IgD-negative memory B cell (primary cell): Measurements from ENCODE around the gene PDE4C. TPM values are rescaled to one million over a fixed set of nuclear protein-coding genes. Genes with fewer than 3 reads are reported as not detected.
"Not testable (repeated sequence)": the region's sequence is repeated elsewhere in the genome, so short reads cannot be mapped to it uniquely, and the experiment has no call there.

ENCODE experiments used
- H3K27ac Mint-ChIP-seq, 3 donors: one replicate each; pipeline ENCODE4 v1.8.0; 2020 to 2022; ENCODE audit warnings: mild to moderate bottlenecking in 3 of 3, mixed read lengths in 3 of 3, moderate library complexity in 1 of 3
- H3K27me3 Mint-ChIP-seq: one replicate; pipeline ENCODE4 v1.8.0; 2021; ENCODE audit warnings: mixed read lengths
- H3K36me3 Mint-ChIP-seq: one replicate; pipeline ENCODE4 v1.8.0; 2020; ENCODE audit warnings: mild to moderate bottlenecking, mixed read lengths
- H3K4me1 Mint-ChIP-seq, 3 donors: one replicate each; pipeline ENCODE4 v1.8.0; 2020 to 2022; ENCODE audit warnings: mixed read lengths in 3 of 3, mild to moderate bottlenecking in 1 of 3
- H3K4me3 Mint-ChIP-seq, 4 donors: one replicate each; pipeline ENCODE4 v1.8.0; 2020 to 2022; ENCODE audit warnings: mild to moderate bottlenecking in 4 of 4, mixed read lengths in 4 of 4, moderate library complexity in 3 of 4
- H3K9me3 Mint-ChIP-seq, 3 donors: one replicate each; pipeline ENCODE4 v1.8.0; 2020 to 2021; ENCODE audit warnings: mixed read lengths in 3 of 3, mild to moderate bottlenecking in 1 of 3
- polyA plus RNA-seq: library from polyadenylated mRNA; unstranded; fragments of 300-500 nt; fragmentation: Illumina TruSeq; gene quantifications from one replicate; pipeline ENCODE4 v1.2.3, GENCODE V29; 2021

The PDE4C gene
- polyA plus RNA-seq, 1 donor from 2014 or later: not detected

DNA sequence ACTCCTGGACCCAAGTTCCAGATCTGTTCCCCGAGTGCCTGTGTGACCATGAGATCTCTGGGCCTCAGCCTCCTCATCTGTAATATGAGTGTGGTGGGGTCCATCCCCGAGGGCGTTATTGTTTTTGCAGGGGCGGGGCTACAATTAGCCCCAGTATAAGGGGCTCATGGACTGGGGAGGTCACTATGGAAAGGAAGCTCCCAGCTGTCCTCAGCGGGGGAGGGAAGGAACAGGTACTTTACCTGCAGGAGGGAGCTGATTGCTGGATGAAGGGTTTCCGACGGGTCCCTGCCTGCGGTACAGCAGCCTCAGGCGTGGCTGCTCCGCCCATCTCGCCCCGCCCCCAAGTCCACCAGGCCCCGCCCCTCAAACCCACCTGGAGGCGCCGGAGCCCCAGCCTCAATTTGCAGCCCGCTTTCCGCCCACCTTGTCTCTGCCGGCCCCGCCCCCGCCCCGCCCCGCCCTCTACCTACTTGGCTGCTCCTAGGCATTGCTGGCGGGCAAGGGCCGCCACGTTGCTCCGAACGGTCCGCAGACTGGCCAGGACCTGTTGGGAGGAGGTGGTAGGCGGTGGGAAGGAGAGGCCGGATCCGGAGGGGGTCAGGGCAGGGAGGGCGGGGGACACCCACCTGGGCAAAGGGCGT lies 5.5 kb downstream of the PDE4C start:
- peak overlapping the region in 1 of 3 donors; percentile 12 for H3K27ac Mint-ChIP-seq
- H3K4me1 Mint-ChIP-seq: peaks cover 7 to 12% (median 9%) of the 10 kb centered on the region in 3 donors
- H3K4me3 Mint-ChIP-seq: peak overlapping the region in 1 of 4 donors; percentile 17
- peaks cover 0 to 2% (median 0%) of the 10 kb centered on the region in 3 donors for H3K9me3 Mint-ChIP-seq
- peaks cover 36% of the 10 kb centered on the region for H3K27me3 Mint-ChIP-seq
- no peaks in the 10 kb centered on the region for H3K36me3 Mint-ChIP-seq

DNA sequence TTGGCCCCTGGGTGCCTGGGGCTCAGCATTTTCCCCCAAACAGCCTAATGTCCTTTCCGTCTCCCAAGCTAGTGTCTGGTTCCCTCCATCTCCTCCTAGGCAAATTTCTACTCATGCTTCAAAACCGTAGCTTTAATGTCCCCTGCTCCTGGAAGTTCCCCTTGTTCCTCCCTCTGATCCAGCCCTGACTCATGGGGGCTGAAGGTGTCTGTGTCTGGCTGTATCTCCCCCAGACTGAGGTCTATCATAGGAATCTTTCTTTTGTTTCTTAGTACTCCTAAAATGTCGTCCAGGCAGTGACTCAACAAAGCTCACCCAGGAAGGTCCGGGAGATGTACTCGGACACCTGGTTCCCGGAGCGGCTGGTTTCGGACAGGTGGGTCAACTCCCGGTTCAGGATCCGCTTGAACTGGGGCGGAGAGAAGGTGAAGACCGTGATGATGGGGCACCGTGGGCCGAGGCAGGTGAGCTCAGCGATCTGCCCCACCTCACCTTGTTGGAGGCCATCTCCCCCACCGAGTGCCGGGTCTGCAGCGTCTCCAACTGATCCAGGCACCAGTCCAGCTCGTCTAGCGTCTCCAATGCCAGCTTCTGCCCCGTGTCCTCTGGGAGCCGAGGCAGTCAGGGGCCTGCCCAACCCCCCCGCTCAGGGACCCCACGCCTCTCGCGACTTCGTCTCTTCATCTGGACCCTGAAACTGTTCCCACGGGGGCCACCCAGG lies 6.2 kb downstream of the PDE4C start:
- peaks cover 7 to 12% (median 7%) of the 10 kb centered on the region in 3 donors for H3K4me1 Mint-ChIP-seq
- no peaks in the 10 kb centered on the region for H3K36me3 Mint-ChIP-seq
- peaks cover 0 to 2% (median 0%) of the 10 kb centered on the region in 3 donors for H3K9me3 Mint-ChIP-seq
- peak overlapping the region in 1 of 4 donors; percentile 17 for H3K4me3 Mint-ChIP-seq
- peaks cover 29% of the 10 kb centered on the region for H3K27me3 Mint-ChIP-seq
- peak overlapping the region in 1 of 3 donors; percentile 12 for H3K27ac Mint-ChIP-seq

DNA sequence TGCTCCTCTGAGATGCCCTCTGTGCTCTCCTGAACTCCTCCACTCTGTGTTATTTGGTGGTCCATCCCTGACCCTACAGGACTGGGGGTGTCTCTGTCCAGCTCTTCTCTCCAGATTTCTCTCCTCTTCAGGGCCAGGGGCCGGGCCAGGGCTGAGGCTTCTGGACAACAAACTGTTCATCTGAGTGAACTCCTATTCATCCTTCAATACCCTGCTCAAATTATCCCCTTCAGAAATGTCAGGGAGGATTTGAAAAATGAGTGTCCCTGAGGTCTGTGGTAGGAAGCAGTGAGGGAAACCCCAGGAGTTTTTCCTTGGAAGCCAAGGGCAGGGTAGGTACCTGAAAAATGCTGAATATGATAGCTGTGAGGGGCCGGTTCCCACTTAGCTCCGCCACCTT lies 7.6 kb downstream of the PDE4C start:
- peaks cover 0 to 6% (median 0%) of the 10 kb centered on the region in 3 donors for H3K4me1 Mint-ChIP-seq
- H3K27ac Mint-ChIP-seq: no peak overlapping the region
- H3K27me3 Mint-ChIP-seq: peaks cover 21% of the 10 kb centered on the region
- no peak overlapping the region for H3K4me3 Mint-ChIP-seq
- H3K9me3 Mint-ChIP-seq: peaks cover 0 to 2% (median 0%) of the 10 kb centered on the region in 3 donors
- no peaks in the 10 kb centered on the region for H3K36me3 Mint-ChIP-seq

DNA sequence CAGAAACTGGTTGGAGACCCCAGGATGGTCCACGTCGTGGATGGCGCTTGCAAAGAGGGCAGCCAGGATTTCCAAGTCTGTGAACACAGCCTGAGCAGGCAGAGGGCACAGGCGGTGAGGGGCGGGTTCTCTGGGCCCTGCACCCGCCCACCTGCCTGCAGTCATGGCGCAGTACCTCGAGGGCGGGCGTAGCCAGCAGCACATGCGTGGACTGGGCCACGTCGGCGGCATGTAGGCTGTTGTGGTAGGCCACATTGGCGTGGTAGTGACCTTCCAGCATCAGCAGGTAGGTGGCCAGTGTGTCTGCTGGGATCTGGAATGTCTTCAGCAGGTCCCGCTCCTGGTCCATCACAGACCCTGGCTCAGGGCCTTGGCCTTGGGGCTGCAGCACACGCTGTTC lies 8.1 kb downstream of the PDE4C start:
- Mint-ChIP-seq H3K27me3 (peaks cover 21% of the 10 kb centered on the region), H3K36me3 (no peaks in the 10 kb centered on the region), H3K9me3 (peaks cover 0 to 2% (median 0%) of the 10 kb centered on the region in 3 donors), H3K4me1 (peaks cover 0 to 6% (median 0%) of the 10 kb centered on the region in 3 donors), H3K27ac (no peak overlapping the region), H3K4me3 (no peak overlapping the region)

DNA sequence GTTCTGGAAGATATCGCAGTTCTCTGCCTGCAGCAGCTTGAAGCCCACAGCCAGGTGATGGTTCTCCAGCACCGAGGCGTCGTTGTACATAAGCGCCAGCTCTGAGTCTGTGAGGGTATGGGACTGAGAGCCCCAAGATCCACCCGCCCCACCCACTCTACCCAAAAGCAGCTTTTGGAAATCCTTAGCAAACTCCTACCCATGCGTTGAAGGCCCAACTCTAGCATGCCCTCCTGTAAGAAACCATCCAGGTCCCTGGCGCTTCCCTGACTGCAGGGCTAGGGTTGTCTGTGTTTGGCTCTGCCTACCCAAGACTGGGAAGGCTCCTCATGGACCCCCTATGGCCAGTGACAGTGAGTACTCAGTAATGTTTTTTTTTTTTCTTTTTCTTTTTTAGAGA lies 9.4 kb downstream of the PDE4C start:
- H3K27ac Mint-ChIP-seq: peak overlapping the region in 2 of 3 donors; percentile 35 to 50
- H3K4me3 Mint-ChIP-seq: no peak overlapping the region
- H3K36me3 Mint-ChIP-seq: no peaks in the 10 kb centered on the region
- H3K9me3 Mint-ChIP-seq: peaks cover 0 to 2% (median 0%) of the 10 kb centered on the region in 3 donors
- peaks cover 0 to 6% (median 0%) of the 10 kb centered on the region in 3 donors for H3K4me1 Mint-ChIP-seq
- H3K27me3 Mint-ChIP-seq: peaks cover 16% of the 10 kb centered on the region

DNA sequence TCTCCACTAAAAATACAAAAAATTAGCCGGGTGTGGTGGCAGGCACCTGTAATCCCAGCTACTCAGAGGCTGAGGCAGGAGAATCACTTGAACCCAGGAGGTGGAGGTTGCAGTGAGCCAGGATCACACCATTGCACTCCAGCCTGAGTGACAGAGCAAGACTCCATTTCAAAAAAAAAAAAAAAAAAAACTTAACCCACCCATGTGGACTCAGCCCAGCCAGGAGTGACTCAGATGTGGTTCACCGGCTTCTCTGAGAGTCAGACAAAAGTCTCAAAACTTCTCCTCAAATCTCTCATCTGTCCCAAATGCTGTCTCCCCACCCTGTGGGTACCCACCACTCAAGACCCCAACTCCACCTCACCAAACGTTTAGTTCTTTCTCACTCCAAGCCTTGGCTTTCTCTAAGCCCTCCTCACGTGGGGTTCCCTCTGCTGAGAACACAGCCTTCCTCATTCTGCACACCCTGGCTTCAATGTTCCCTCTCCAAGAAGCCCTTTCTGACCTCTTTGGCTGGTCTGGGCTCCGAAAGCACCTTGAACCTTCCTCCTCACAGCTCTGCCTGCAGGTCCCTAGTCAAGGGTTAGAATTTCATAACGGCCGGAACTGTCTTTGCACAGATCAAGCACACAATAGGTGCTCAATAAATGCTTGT lies 11.3 kb downstream of the PDE4C start:
- peaks cover 0 to 2% (median 0%) of the 10 kb centered on the region in 3 donors for H3K9me3 Mint-ChIP-seq

DNA sequence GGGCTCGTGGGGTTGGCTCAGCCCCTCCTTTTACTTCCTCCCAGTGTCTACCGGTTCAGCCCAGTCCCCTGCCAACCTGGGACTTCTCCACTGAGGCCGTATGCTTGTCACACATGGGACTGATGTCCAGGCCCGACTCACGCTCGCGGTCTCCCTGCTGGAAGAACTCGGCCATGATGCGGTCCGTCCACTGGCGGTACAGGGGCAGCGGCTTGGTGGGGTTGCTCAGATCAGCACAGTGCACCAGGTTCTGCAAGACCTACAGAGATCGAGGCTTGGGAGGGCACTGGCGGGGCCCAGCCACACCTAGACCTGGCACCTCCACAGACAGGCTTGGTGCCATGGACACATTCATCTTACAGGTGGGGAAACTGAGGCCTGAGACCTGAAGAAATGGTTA lies 14.6 kb downstream of the PDE4C start:
- H3K27ac Mint-ChIP-seq: no peak overlapping the region
- no peaks in the 10 kb centered on the region for H3K9me3 Mint-ChIP-seq
- H3K4me1 Mint-ChIP-seq: peaks cover 0 to 3% (median 2%) of the 10 kb centered on the region in 3 donors
- no peaks in the 10 kb centered on the region for H3K36me3 Mint-ChIP-seq
- H3K27me3 Mint-ChIP-seq: peaks cover 14% of the 10 kb centered on the region
- no peak overlapping the region for H3K4me3 Mint-ChIP-seq

More for the DNA sequence above, 11.3 kb downstream of the PDE4C start:
- no peaks in the 10 kb centered on the region for H3K36me3 Mint-ChIP-seq
- no peak overlapping the region for H3K4me3 Mint-ChIP-seq
- peaks cover 13% of the 10 kb centered on the region for H3K27me3 Mint-ChIP-seq
- no peak overlapping the region for H3K27ac Mint-ChIP-seq
- H3K4me1 Mint-ChIP-seq: peaks cover 0 to 2% (median 0%) of the 10 kb centered on the region in 3 donors

DNA sequence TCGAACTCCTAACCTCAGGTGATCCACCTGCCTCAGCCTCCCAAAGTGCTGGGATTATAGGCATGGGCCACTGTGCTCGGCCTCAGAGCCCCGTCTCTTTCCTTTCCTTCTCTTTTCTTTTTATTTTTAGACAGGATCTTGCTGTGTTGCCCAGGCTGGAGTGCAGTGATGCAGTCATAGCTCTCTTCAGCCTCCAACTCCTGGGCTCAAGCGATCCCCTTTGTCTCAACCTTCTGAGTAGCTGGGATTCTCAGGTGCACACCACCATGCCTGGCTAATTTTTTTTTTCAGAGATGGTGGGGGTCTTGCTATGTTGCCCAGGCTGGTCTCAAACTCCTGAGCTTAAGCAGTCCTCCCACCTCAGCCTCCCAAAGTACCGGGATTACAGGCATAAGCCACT lies 16.3 kb downstream of the PDE4C start:
- not testable (repeated sequence) for H3K9me3 Mint-ChIP-seq, H3K36me3 Mint-ChIP-seq, H3K4me1 Mint-ChIP-seq
- H3K27me3 Mint-ChIP-seq: peaks cover 14% of the 10 kb centered on the region
- H3K27ac Mint-ChIP-seq: peak overlapping the region in 1 of 3 donors; percentile 28
- peak overlapping the region in 1 of 4 donors; percentile 38 for H3K4me3 Mint-ChIP-seq

DNA sequence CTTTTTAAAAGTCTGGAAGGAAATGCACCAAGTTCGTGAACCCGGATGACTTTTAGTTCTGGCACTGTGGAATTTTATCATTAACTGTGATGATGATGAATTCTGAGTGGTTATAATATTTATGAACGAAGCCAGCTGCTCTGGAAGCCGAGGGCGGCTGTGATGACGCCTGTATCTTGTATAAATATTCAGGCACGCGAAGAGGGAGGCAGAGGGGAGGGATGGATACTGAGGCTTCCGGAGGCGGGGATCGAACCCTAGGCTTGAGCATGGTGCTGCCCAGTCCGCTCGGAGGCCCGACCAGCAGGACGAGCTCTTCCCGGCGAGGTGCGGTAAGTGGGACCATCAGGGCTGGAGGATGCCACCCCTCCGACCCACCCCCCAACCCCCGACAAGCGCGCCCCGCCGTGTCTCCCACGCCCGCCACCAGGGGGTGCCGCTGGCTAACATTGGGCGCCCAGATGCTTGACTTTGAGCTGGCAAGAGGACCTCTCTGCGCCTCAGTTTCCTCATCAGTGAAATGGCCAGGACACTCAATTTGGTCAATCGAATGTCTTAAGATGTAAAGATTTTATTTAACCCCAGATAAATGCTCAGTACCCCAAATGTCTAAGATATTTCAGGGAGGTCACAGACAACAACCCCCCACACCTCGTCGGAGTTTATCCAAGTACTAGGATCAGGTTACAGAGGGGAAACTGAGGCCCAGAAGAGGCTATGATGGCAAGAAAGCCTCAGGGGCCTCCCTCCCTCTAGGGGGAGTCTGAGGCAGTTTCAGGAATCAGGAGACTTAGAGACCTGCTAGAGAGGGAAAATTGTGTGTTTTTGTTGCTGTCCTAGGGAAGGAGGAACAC lies 17.9 kb downstream of the PDE4C start:
- Mint-ChIP-seq H3K27me3 (peaks cover 14% of the 10 kb centered on the region), H3K36me3 (no peaks in the 10 kb centered on the region), H3K9me3 (no peaks in the 10 kb centered on the region), H3K4me1 (peaks cover 3 to 9% (median 3%) of the 10 kb centered on the region in 3 donors), H3K27ac (no peak overlapping the region), H3K4me3 (no peak overlapping the region)

DNA sequence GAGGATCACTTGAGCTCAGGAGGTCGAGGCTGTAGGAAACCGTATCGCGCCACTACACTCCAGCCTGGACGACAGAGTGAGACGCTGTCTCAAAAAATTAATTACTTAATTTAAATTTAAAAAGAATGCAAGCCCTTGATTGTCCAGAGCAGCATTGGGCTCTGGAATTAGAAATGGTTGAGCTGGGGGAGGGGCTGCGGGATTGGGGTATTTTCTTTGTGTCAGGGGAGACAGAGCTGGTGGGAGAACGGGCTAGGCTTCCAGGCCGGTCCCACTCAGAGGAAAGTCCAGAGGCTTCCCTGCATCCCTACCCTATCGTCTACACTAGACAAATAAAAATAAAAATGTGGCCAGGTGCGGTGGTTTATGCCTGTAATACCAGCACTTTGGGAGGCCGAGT lies 20.2 kb downstream of the PDE4C start:
- Mint-ChIP-seq H3K4me3 (peak overlapping the region in 2 of 4 donors; percentile 48 to 95), H3K36me3 (no peaks in the 10 kb centered on the region), H3K27me3 (peaks cover 9% of the 10 kb centered on the region), H3K9me3 (no peaks in the 10 kb centered on the region), H3K27ac (no peak overlapping the region), H3K4me1 (peaks cover 10 to 14% (median 13%) of the 10 kb centered on the region in 3 donors)

DNA sequence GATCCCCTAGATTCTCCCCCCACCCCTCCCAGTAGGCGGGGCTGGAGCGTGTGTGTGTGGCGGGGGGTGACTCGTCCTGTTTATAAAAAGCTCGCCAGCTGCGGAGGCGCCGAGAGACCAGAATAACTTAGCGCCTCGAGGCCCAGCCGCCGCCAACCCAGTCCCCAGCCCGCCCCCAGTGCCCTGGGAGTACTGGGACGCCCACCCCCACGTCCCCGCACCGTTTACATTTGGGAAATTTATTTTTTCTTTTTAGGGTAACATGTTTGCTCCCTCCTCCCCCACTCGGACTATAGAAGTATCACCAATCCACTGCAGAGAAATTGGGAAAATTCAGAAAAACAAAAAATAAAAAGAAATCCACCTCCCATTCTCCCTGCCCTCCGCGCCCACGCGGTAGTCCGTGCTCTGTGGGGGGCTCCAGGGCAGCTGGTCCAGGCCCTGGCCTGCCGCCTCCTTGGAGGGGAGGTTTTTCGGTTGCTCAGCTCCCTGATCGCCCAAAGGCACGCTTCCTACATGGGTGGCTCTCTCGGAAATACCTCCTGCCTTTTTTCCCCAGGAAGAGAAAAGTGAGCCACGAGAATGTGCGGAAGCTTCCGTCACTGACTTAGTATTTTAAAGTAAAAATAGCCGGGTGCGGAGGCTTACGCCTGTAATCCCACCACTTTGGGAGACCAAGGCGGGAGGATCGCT lies 20.9 kb downstream of the PDE4C start:
- H3K36me3 Mint-ChIP-seq: no peaks in the 10 kb centered on the region
- peaks cover 7% of the 10 kb centered on the region for H3K27me3 Mint-ChIP-seq
- H3K9me3 Mint-ChIP-seq: no peaks in the 10 kb centered on the region
- peaks cover 10 to 14% (median 13%) of the 10 kb centered on the region in 3 donors for H3K4me1 Mint-ChIP-seq
- peak overlapping the region; percentile 90 to 97 (median 96) for H3K27ac Mint-ChIP-seq
- H3K4me3 Mint-ChIP-seq: peak overlapping the region; percentile 93 to 99 (median 95)

DNA sequence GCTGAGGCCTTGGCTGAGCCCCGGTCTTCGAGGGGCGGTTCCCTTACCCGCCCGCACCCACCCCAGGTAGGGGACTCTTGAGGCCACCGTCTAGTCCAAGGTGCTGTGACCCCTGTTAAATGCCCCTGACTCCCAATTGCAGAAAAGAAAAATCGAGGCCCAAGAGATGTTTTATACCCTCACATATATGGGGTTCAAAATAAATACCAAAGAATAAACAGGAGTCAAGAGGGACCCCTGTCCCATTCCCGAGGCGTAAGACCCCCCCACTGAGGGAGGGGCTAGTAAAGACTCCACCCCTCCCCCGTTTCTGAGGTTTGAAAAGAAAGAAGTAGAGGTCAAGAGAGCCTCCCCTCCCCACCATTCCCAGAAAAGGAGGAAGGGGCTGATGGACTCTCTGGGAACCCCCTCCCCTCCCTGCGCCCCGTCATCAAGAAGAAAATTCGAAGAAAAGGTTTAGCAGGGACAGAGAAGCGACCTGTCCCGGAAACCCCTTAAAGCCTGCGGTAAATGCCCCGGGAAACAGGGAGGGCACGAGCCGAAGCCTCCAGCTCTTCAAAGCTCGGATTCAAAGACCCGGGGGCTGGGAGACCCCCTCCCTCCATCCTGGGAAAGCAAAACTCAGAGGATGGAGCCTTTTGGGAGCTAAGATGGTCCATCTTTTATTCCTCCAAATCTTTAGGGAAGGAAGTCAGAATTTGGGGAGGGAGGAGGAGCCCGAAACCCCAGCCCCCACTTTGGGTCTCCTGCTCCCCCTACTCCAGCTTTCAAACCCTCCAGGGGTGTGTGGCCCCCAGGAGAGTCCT lies 21.6 kb downstream of the PDE4C start:
- no peaks in the 10 kb centered on the region for H3K27me3 Mint-ChIP-seq
- H3K4me3 Mint-ChIP-seq: peak overlapping the region; percentile 93 to 99 (median 95)

DNA sequence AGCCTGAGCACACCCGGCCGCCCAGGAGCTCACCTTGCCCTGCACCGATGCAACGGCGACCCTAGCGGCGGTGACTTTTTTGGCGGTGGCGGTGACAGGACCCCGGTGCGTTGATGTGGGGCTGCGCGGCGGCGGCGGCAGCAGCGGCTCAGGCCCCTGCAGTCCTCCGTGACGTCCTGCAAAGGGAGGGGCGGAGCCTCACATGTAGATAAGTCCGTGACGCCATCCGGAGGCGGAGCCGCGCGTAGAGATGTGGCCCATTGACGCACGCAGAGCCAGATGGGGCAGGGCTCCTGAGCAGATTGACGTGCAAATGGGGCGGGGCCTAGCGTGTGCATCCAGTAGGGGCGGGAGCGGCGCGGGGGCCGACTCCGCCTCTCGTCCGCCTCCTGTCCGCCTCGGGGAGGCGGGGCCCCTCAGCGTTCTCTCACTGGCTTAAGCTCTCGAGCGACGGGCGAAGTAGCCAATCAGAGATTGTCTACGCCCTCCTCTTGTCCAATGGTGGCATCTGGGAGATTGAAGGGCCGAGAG lies 22.3 kb downstream of the PDE4C start, which contains the start of gene RAB3A:
RAB3A (minus strand) TSS at position 180 of the 531 bp plus-strand sequence. CDS start 1,302 bp downstream, outside the sequence.
- Mint-ChIP-seq H3K4me3 (peak within 1 kb of the TSS; percentile 93 to 99 (median 95)), H3K4me1 (peaks cover 10 to 14% (median 13%) of the 10 kb centered on the region in 3 donors), H3K9me3 (no peaks in the 10 kb centered on the region), H3K36me3 (no peaks in the 10 kb centered on the region), H3K27me3 (no peaks in the 10 kb centered on the region), H3K27ac (peak within 1 kb of the TSS; percentile 90 to 97 (median 96))

More for the DNA sequence above, 21.6 kb downstream of the PDE4C start:
- no peaks in the 10 kb centered on the region for H3K9me3 Mint-ChIP-seq
- H3K4me1 Mint-ChIP-seq: peaks cover 10 to 14% (median 13%) of the 10 kb centered on the region in 3 donors
- no peaks in the 10 kb centered on the region for H3K36me3 Mint-ChIP-seq
- peak overlapping the region; percentile 90 to 97 (median 96) for H3K27ac Mint-ChIP-seq
